A549 (cell line): ENCODE measurements around the gene OCA2. TPM values are rescaled to one million over a fixed set of nuclear protein-coding genes. Genes with fewer than 3 reads are reported as not detected.

ENCODE experiments used
- ATAC-seq, 2 experiments: fragments of 200-7000 bp in 1 of 2; fragments of >200 bp in 1 of 2; cut with Nextera tagmentation in 1 of 2; cut with Tn5 transposase in 1 of 2; 3 replicates each; pipeline versions ENCODE4 v1.8.0 to v1.9.1; 2018 to 2020; ENCODE audit warnings: mild to moderate bottlenecking in 1 of 2, moderate library complexity in 1 of 2
- CTCF ChIA-PET: fragments of 300-600 bp; sonication (Branson Sonifier 250); formaldehyde crosslinking; extraction: SDS; loops from one replicate; lab custom pipeline; 2021; ENCODE audit warnings: antibody characterized with exemption, inconsistent platforms; lab: Yijun Ruan, JAX
- POLR2A ChIA-PET: fragments of 350-600 bp; formaldehyde crosslinking; extraction: SDS; loops from one replicate; lab custom pipeline; 2021; ENCODE audit warnings: antibody characterized with exemption, inconsistent platforms; lab: Yijun Ruan, JAX
- DNase-seq, 2 experiments: peaks; one replicate each; pipeline versions ENCODE4 v3.0.0 to v3.0.0-alpha.2; 2011 to 2016; ENCODE audit warnings: low read depth in 1 of 2, low spot score in 1 of 2
- FAIRE-seq: peaks from 2 replicates; lab custom pipeline; 2011; peaks lifted over from hg19 to GRCh38; lab: Jason Lieb, UNC
- H3K27ac ChIP-seq, 2 experiments: fragments of >200 bp; sonication (Bioruptor Twin); formaldehyde crosslinking; 3 replicates each; pipeline ENCODE4 v1.5.1; 2016 to 2017
- H3K4me1 ChIP-seq: fragments of >200 bp; sonication (Bioruptor Twin); formaldehyde crosslinking; 3 replicates; pipeline ENCODE4 v1.6.1; 2016
- H3K4me2 ChIP-seq: fragments of >200 bp; sonication (Bioruptor Twin); formaldehyde crosslinking; 3 replicates; pipeline ENCODE4 v1.6.1; 2016
- H3K4me3 ChIP-seq: fragments of >200 bp; sonication (Bioruptor Twin); formaldehyde crosslinking; 3 replicates; pipeline ENCODE4 v1.5.1; 2016
- H3K9me3 ChIP-seq: fragments of >200 bp; sonication (Bioruptor Twin); formaldehyde crosslinking; 3 replicates; pipeline ENCODE4 v1.6.1; 2016
- CEBPB ChIP-seq, 2 experiments: fragments of >200 bp in 1 of 2; sonication (Bioruptor Twin) in 1 of 2; formaldehyde crosslinking in 1 of 2; IDR thresholded peaks; 2 replicates each; pipeline ENCODE4 v1.6.1; 2012 to 2016
- CHD2 ChIP-seq: fragments of 150-350 bp; IDR thresholded peaks from 2 replicates; pipeline ENCODE4 v1.6.1; 2014; ENCODE audit warnings: low read length; ENCODE audit not compliant: partially characterized antibody
- CHD4 ChIP-seq: fragments of 200-600 bp; sonication (generic); IDR thresholded peaks from 2 replicates; pipeline ENCODE4 v1.6.1; 2016; ENCODE audit warnings: antibody characterized with exemption, mild to moderate bottlenecking, borderline replicate concordance
- EHF ChIP-seq: fragments of 250-450 bp; sonication (Bioruptor Pico); IDR thresholded peaks from 2 replicates; pipeline ENCODE4 v1.5.0; 2020; ENCODE audit warnings: mild to moderate bottlenecking
- EHMT2 ChIP-seq: fragments of 200-600 bp; sonication (generic); IDR thresholded peaks from 2 replicates; pipeline ENCODE4 v1.6.1; 2016; ENCODE audit warnings: antibody characterized with exemption, low read depth, mild to moderate bottlenecking, moderate library complexity
- FOXS1 ChIP-seq: fragments of 250-450 bp; sonication (Bioruptor Pico); IDR thresholded peaks from 2 replicates; pipeline ENCODE4 v1.5.0; 2020; ENCODE audit warnings: mild to moderate bottlenecking, moderate library complexity
- GATA3 ChIP-seq: IDR thresholded peaks from 2 replicates; pipeline ENCODE4 v1.6.1; 2012; ENCODE audit warnings: borderline replicate concordance
- HDAC2 ChIP-seq: fragments of 200-600 bp; sonication (generic); IDR thresholded peaks from 2 replicates; pipeline ENCODE4 v1.6.1; 2016
- HOXA7 ChIP-seq: fragments of 250-450 bp; sonication (Bioruptor Pico); IDR thresholded peaks from 2 replicates; pipeline ENCODE4 v1.5.0; 2020; ENCODE audit warnings: mild to moderate bottlenecking, moderate library complexity
- HOXB13 ChIP-seq: fragments of 250-450 bp; sonication (Bioruptor Pico); IDR thresholded peaks from 2 replicates; pipeline ENCODE4 v1.5.0; 2020; ENCODE audit warnings: low read depth, mild to moderate bottlenecking, moderate library complexity
- MYC ChIP-seq: IDR thresholded peaks from 2 replicates; pipeline ENCODE4 v1.6.1; 2012; ENCODE audit warnings: mild to moderate bottlenecking, inconsistent platforms, low read length, improper control_type of control experiment, borderline replicate concordance
- NFE2L2 ChIP-seq: fragments of 150-350 bp; conservative IDR thresholded peaks from 2 replicates; pipeline ENCODE4 v1.6.1; 2014; ENCODE audit warnings: low read length
- PHF8 ChIP-seq: fragments of 200-600 bp; sonication (generic); IDR thresholded peaks from 2 replicates; pipeline ENCODE4 v1.6.1; 2016; ENCODE audit warnings: low read depth, mild to moderate bottlenecking, antibody characterized with exemption, moderate library complexity, borderline replicate concordance
- POLR2A ChIP-seq: IDR thresholded peaks from 2 replicates; pipeline ENCODE4 v1.6.1; 2012; ENCODE audit warnings: mild to moderate bottlenecking, low read length
- RFX5 ChIP-seq: fragments of 450-650 bp; IDR thresholded peaks from 2 replicates; pipeline ENCODE4 v1.7.1; 2014; ENCODE audit warnings: antibody characterized with exemption, mild to moderate bottlenecking, moderate library complexity
- SMC3 ChIP-seq: fragments of >200 bp; sonication (Bioruptor Twin); formaldehyde crosslinking; IDR thresholded peaks from 3 replicates; pipeline ENCODE4 v1.6.1; 2018; ENCODE audit warnings: inconsistent platforms
- TFCP2L1 ChIP-seq: fragments of 250-450 bp; sonication (Bioruptor Pico); IDR thresholded peaks from 2 replicates; pipeline ENCODE4 v1.5.0; 2021; ENCODE audit warnings: mild to moderate bottlenecking
- ZSCAN20 ChIP-seq: fragments of 250-450 bp; sonication (Bioruptor Pico); IDR thresholded peaks from 2 replicates; pipeline ENCODE4 v1.8.0; 2022; ENCODE audit warnings: mild to moderate bottlenecking, moderate library complexity
- WGBS: methylation state at CpG from one replicate; pipeline ENCODE4 v1.1.6; 2017; ENCODE audit errors: missing lambda C conversion rate; 5-methylcytosine and 5-hydroxymethylcytosine counted together
- polyA plus RNA-seq, 4 experiments: library from polyadenylated mRNA; depleted of rRNA in 3 of 4; stranded (reverse); fragments of >200 nt; fragmentation: RNase III in 1 of 4; extraction: RNeasy Plus Mini Kit Qiagen cat#74134 plus additional on column Dnase treatment in 1 of 4; gene quantifications; 2 replicates in 3 of 4; 3 replicates in 1 of 4; pipeline ENCODE4 v1.2.3, GENCODE V29; 2011 to 2017
- TF ChIP-seq, protein P1 (sequence below): fragments of >200 bp; sonication (Bioruptor Twin); formaldehyde crosslinking; IDR thresholded peaks from 2 replicates; pipeline ENCODE4 v1.6.1; 2016
- TF ChIP-seq, protein P2 (sequence below): fragments of 250-450 bp; sonication (Bioruptor Pico); IDR thresholded peaks from 2 replicates; pipeline ENCODE4 v1.5.0; 2020; ENCODE audit warnings: low read depth, mild to moderate bottlenecking, moderate library complexity
- TF ChIP-seq, protein P3 (sequence below): fragments of >200 bp; sonication (Bioruptor Twin); formaldehyde crosslinking; IDR thresholded peaks from 3 replicates; pipeline ENCODE4 v1.6.1; 2016
- TF ChIP-seq, protein P4 (sequence below): IDR thresholded peaks from 2 replicates; pipeline ENCODE4 v1.6.1; 2012
- TF ChIP-seq, protein P5 (sequence below): fragments of >200 bp; sonication (Bioruptor Twin); formaldehyde crosslinking; IDR thresholded peaks from 3 replicates; pipeline ENCODE4 v1.5.1; 2016
- TF ChIP-seq, protein P6 (sequence below): fragments of 450-650 bp; IDR thresholded peaks from 2 replicates; pipeline ENCODE4 v1.6.1; 2014; ENCODE audit warnings: antibody characterized with exemption

The OCA2 gene
- polyA plus RNA-seq, 2 of the 4 experiments (the other 2 are of a cell fraction), result 0.17 to 0.25 TPM

DNA sequence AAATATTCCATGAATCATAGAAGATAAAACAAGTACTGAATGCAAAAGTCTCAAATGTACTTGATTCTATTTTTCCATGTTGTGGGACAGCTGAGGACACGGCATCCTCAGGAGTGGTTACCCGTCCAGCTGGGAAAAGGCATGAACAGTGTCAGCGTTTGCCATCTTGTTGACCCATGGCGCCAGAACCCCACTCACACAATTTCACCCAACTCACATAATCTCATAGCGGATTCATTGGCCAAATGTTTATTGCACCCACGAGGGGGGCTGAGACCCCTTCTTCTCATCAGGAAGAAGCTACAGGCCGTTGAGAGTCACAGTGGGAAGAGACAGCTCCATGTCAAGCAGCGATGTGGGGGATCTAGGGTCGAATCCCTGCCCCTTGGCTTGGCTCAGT lies 72.9 kb downstream of the OCA2 start:
- WGBS, result 53% methylated on average over 9 of the region's 9 CpGs
- peaks cover 5% of the 10 kb centered on the region; the same call in 1 of the 3 replicates for H3K4me1 ChIP-seq
- no peak overlapping the region for H3K4me2 ChIP-seq
- ATAC-seq (no peak), DNase-seq (no peak), FAIRE-seq (no peak)
- ChIA-PET POLR2A (no interaction called here), CTCF (no interaction called here)
- H3K4me3 ChIP-seq, result no peak overlapping the region
- no peak overlapping the region for H3K27ac ChIP-seq
- TF ChIP-seq HOXA7 (no peak), RFX5 (no peak), CHD4 (no peak), EHF (no peak), POLR2A (no peak), HOXB13 (CRISPR knock-in tag) (no peak), CEBPB (IDR thresholded peaks at IDR 0.05) (no peak), FOXS1 (no peak), EHMT2 (no peak), SMC3 (no peak), MYC (no peak), CHD2 (no peak), TFCP2L1 (CRISPR knock-in tag) (no peak)
- TF ChIP-seq, protein P1, sequence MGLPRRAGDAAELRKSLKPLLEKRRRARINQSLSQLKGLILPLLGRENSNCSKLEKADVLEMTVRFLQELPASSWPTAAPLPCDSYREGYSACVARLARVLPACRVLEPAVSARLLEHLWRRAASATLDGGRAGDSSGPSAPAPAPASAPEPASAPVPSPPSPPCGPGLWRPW, result no peak
- TF ChIP-seq, protein P2, sequence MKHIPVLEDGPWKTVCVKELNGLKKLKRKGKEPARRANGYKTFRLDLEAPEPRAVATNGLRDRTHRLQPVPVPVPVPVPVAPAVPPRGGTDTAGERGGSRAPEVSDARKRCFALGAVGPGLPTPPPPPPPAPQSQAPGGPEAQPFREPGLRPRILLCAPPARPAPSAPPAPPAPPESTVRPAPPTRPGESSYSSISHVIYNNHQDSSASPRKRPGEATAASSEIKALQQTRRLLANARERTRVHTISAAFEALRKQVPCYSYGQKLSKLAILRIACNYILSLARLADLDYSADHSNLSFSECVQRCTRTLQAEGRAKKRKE (CRISPR knock-in tag), result no peak
- TF ChIP-seq, protein P3, sequence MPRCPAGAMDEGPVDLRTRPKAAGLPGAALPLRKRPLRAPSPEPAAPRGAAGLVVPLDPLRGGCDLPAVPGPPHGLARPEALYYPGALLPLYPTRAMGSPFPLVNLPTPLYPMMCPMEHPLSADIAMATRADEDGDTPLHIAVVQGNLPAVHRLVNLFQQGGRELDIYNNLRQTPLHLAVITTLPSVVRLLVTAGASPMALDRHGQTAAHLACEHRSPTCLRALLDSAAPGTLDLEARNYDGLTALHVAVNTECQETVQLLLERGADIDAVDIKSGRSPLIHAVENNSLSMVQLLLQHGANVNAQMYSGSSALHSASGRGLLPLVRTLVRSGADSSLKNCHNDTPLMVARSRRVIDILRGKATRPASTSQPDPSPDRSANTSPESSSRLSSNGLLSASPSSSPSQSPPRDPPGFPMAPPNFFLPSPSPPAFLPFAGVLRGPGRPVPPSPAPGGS, result no peak
- H3K9me3 ChIP-seq, result no peaks in the 10 kb centered on the region

DNA sequence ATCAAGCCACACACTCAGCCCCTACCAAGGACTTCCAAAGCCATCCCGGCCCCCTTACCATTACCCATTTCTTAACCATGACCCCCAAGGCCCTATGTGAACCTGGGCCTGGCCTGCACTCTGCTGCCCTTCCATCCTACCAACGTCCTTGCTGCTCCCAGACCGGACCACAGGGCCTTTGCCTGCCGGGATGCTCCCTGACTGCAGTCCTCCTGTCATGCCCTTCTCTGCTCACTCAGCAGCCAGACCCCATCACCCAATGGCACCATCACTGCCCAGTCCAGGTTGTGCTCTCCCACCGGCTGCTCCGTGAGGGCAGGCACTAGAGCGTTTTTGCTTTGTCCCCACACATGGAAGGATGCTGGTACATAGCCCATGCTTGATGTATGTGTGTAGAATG lies 73.7 kb downstream of the OCA2 start:
- H3K4me3 ChIP-seq, result no peak overlapping the region
- POLR2A ChIA-PET, result no interaction called here
- peaks cover 5% of the 10 kb centered on the region; the same call in 1 of the 3 replicates for H3K4me1 ChIP-seq
- H3K4me2 ChIP-seq, result no peak overlapping the region
- 53% methylated on average over 7 of the region's 7 CpGs for WGBS
- no peak overlapping the region for H3K27ac ChIP-seq
- ATAC-seq (no peak), FAIRE-seq (no peak), DNase-seq (no peak)
- CTCF ChIA-PET, result interaction anchor here (1.3 kb wide), 1 partner anchor 100 kb away, joined by 3 read pairs; no protein-coding TSS in a partner anchor
- TF ChIP-seq HDAC2 (no peak), GATA3 (no peak), RFX5 (no peak), CHD2 (no peak), ZSCAN20 (CRISPR knock-in tag) (no peak), CEBPB (IDR thresholded peaks at IDR 0.05) (no peak), PHF8 (no peak), NFE2L2 (no peak)
- TF ChIP-seq, protein P4, sequence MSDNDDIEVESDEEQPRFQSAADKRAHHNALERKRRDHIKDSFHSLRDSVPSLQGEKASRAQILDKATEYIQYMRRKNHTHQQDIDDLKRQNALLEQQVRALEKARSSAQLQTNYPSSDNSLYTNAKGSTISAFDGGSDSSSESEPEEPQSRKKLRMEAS, result no peak
- TF ChIP-seq, protein P1, result no peak
- TF ChIP-seq, protein P5, sequence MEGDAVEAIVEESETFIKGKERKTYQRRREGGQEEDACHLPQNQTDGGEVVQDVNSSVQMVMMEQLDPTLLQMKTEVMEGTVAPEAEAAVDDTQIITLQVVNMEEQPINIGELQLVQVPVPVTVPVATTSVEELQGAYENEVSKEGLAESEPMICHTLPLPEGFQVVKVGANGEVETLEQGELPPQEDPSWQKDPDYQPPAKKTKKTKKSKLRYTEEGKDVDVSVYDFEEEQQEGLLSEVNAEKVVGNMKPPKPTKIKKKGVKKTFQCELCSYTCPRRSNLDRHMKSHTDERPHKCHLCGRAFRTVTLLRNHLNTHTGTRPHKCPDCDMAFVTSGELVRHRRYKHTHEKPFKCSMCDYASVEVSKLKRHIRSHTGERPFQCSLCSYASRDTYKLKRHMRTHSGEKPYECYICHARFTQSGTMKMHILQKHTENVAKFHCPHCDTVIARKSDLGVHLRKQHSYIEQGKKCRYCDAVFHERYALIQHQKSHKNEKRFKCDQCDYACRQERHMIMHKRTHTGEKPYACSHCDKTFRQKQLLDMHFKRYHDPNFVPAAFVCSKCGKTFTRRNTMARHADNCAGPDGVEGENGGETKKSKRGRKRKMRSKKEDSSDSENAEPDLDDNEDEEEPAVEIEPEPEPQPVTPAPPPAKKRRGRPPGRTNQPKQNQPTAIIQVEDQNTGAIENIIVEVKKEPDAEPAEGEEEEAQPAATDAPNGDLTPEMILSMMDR, result no peak
- TF ChIP-seq, protein P6, sequence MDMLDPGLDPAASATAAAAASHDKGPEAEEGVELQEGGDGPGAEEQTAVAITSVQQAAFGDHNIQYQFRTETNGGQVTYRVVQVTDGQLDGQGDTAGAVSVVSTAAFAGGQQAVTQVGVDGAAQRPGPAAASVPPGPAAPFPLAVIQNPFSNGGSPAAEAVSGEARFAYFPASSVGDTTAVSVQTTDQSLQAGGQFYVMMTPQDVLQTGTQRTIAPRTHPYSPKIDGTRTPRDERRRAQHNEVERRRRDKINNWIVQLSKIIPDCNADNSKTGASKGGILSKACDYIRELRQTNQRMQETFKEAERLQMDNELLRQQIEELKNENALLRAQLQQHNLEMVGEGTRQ, result no peak
- no peaks in the 10 kb centered on the region for H3K9me3 ChIP-seq
